ENCODE measurements around the gene GNPNAT1.
"Not testable (repeated sequence)": the region's sequence is repeated elsewhere in the genome, so short reads cannot be mapped to it uniquely, and the experiment has no call there.

The GNPNAT1 gene

DNA sequence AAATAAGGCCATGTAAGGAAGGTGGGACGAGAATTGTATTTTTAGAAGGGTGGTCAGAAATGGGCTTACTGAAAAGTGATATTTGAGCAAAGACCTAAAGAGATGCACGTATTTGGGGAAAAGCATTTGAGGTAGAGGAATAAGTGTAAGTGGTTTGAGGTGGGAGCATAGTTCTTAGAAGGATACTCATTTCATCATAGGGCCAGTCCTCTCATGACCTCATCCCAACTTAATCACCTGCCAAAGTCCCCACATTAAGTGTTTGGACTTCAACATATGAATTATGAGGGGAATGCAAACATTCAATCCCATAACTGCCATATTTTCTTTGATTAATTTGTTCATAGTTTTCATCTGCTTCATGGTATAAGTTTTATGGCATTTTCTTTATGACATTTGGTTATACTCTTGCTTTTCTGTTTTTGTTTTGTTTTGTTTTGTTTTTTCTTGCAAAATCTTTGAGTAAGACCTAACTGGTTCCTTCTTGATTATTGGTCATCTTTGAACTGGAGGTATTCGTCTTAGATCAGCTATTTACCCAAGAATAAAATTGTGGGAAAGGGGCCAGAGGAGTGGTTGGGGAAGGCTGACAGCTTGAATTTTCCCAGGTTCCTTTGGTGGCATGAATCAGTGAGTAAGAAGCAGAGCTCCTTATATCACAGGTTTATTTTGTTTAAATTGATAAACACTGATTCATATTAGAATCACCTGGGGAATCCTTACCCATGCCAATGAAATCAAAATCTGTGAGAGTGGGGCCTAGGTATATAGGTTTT lies 24.2 kb downstream of the GNPNAT1 start:
- Mint-ChIP-seq H3K27ac (no peak overlapping the region), H3K4me3 (no peak overlapping the region), H3K4me1 (peaks cover 16% of the 10 kb centered on the region), H3K36me3 (peaks cover 93% of the 10 kb centered on the region), H3K9me3 (no peaks in the 10 kb centered on the region)
- no peak for ATAC-seq
- DNase-seq (ENCODE audit: low spot score in 2 of 2): no peak

GRCh38 chr14:52762923-52763322 lies 28.5 kb downstream of the GNPNAT1 start:
- ATAC-seq: not testable (repeated sequence)
- H3K27ac Mint-ChIP-seq: peak overlapping the region; percentile 50

DNA sequence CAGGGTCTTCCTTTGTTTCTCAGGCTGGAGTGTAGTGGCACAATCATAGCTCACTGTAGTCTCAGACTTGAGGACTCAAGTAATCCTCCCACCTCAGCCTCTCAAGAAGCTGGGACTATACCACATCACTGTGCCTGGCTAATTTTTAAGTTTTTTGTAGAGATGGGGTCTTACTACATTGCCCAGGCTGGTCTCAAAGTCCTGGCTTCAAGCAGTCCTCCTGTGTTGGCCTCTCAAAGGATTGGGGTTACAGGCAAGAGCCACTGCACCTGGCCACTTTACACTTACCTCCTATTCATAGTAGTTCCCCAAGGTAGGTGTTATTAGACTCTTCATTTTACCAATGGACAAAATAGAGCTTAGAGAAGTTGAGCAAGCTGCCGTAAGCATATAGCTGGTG lies 32.3 kb downstream of the GNPNAT1 start:
- Mint-ChIP-seq H3K36me3 (peaks cover 78% of the 10 kb centered on the region), H3K9me3 (no peaks in the 10 kb centered on the region), H3K4me1 (peaks cover 7% of the 10 kb centered on the region), H3K4me3 (no peak overlapping the region), H3K27ac (peak overlapping the region; percentile 52)
- ATAC-seq (no peak), DNase-seq (ENCODE audit: low spot score in 2 of 2) (no peak)

More at GRCh38 chr14:52762923-52763322, 28.5 kb downstream of the GNPNAT1 start:
- not testable (repeated sequence) for H3K4me1 Mint-ChIP-seq; DNase-seq (ENCODE audit: low spot score in 2 of 2); H3K9me3 Mint-ChIP-seq
- H3K36me3 Mint-ChIP-seq: peaks cover 86% of the 10 kb centered on the region
- H3K4me3 Mint-ChIP-seq: peak overlapping the region; percentile 2

DNA sequence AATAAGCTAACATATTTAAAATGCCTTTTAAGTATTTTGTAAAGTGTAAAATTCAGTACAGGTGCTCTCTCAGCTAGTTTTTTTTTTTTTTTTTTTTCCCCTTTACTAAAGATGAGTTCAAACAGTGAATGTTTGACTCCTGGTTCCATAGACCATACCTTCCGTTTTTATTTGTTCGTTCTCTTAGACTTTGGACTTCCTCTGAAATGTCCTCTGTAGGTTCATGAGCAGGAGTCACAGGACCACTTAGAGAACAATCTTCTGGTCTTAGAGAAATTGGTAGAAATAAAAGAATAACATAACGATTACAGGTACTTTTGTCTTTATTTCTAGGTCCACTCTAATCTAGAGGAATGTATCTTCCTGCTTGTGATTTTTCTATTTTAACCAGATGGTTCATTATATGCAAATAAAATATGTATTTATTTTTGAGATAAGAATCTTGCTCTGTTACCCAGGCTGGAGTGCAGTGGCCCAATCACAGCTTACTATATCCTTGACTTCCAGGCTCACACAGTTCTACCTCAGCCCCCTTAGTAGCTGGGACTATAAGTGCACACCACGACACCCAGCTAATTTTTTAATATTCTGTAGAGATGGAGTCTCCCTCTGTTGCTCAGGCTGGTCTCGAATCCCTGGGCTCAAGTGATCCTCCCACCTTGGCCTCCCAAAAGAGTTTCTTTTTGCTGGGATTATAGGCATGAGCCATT lies 35.6 kb downstream of the GNPNAT1 start:
- no peaks in the 10 kb centered on the region for H3K9me3 Mint-ChIP-seq

DNA sequence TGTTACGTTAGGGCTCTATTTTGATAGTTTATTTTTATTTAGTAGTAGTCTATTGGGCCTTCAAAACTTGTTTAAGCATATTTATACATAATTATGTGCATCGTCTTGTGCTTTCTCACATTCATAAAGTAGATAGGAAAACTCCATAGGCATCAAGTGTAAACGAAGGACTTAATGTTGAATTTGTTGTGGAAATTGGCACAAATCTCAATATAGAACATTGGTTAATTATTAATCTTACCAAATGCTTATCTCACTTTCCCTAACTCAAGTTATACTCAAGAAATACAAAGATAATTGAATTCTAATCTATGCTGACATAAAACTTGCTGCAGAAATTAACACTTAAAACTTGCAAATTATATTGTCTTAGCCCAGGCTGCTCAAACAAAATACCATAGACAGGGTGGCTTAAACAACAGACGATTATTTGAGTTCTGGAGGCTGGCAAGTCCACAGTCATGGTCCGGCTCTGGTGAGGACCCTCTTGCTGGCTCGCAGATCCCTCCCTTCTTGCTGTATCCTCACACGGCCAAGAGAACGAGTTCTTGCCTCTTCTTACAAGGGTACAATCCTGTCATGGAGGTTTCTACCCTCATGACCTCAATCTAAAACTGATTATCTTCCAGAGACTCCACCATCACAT lies 42.6 kb downstream of the GNPNAT1 start:
- Mint-ChIP-seq H3K4me3 (no peak overlapping the region), H3K9me3 (no peaks in the 10 kb centered on the region), H3K4me1 (peaks cover 7% of the 10 kb centered on the region), H3K36me3 (peaks cover 82% of the 10 kb centered on the region), H3K27ac (no peak overlapping the region)
- ATAC-seq (no peak), DNase-seq (ENCODE audit: low spot score in 2 of 2) (no peak)

More for the DNA sequence above, 35.6 kb downstream of the GNPNAT1 start:
- DNase-seq (ENCODE audit: low spot score in 2 of 2): no peak
- no peak overlapping the region for H3K27ac Mint-ChIP-seq
- H3K4me1 Mint-ChIP-seq: no peaks in the 10 kb centered on the region
- peaks cover 77% of the 10 kb centered on the region for H3K36me3 Mint-ChIP-seq
- H3K4me3 Mint-ChIP-seq: no peak overlapping the region
- ATAC-seq: no peak

DNA sequence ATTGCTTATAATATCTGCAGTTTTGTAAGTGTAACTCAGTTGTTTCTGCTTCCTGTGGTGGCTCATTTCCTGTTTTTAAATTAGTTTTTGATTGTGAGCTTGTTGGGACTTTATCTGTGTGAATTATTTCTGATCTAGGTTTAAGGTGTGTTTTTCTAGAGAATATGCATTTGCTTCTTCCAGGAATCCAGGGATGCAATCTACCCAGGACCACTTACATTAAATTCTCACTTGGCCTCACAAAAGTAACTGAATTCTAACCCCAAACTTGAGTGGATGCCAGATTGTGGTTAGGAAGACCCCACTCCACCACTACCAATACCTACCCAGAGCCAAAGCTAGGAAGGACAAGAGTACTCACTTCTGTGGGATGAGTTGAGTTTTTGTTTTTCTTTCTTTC lies 49.5 kb downstream of the GNPNAT1 start:
- Mint-ChIP-seq H3K36me3 (peaks cover 24% of the 10 kb centered on the region), H3K9me3 (no peaks in the 10 kb centered on the region), H3K27ac (peak overlapping the region; percentile 95), H3K4me1 (peaks cover 39% of the 10 kb centered on the region), H3K4me3 (peak overlapping the region; percentile 65)
- ATAC-seq: peak; percentile 13
- DNase-seq (ENCODE audit: low spot score in 2 of 2): peak in 1 of 2 donors; percentile 47

DNA sequence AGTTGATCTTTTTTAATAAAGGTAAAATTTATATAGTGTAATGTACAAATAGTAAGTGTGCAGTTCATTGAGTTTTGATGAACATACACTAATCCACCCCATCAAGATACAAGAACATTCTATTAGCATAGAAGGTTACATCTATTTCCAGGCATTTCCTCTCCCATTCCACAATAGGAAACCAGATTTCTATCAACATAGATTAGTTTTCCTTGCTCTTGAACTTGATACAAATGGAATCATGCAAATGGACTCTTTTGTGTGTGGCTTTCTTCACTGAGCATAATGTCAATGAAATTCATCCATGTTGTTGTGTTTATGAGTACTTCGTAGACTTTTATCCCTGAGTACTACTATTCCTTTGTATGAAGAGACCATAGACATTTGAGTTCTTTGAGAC lies 50.7 kb downstream of the GNPNAT1 start:
- ATAC-seq: no peak

GRCh38 chr14:52738409-52738808 lies 53.0 kb downstream of the GNPNAT1 start:
- H3K9me3 Mint-ChIP-seq: no peaks in the 10 kb centered on the region

More for the DNA sequence above, 50.7 kb downstream of the GNPNAT1 start:
- H3K4me1 Mint-ChIP-seq: peaks cover 49% of the 10 kb centered on the region
- no peaks in the 10 kb centered on the region for H3K9me3 Mint-ChIP-seq
- no peak overlapping the region for H3K27ac Mint-ChIP-seq
- no peak overlapping the region for H3K4me3 Mint-ChIP-seq
- H3K36me3 Mint-ChIP-seq: peaks cover 16% of the 10 kb centered on the region
- DNase-seq (ENCODE audit: low spot score in 2 of 2): no peak

GRCh38 chr14:52735921-52736489 lies 55.4 kb downstream of the GNPNAT1 start:
- peaks cover 53% of the 10 kb centered on the region for H3K4me1 Mint-ChIP-seq
- H3K4me3 Mint-ChIP-seq: no peak overlapping the region
- H3K36me3 Mint-ChIP-seq: peaks cover 34% of the 10 kb centered on the region
- no peaks in the 10 kb centered on the region for H3K9me3 Mint-ChIP-seq
- peak overlapping the region; percentile 41 for H3K27ac Mint-ChIP-seq
- DNase-seq (ENCODE audit: low spot score in 2 of 2): no peak
- no peak for ATAC-seq

More at GRCh38 chr14:52738409-52738808, 53.0 kb downstream of the GNPNAT1 start:
- peaks cover 60% of the 10 kb centered on the region for H3K4me1 Mint-ChIP-seq
- no peak for ATAC-seq
- H3K27ac Mint-ChIP-seq: no peak overlapping the region
- H3K36me3 Mint-ChIP-seq: peaks cover 19% of the 10 kb centered on the region
- no peak for DNase-seq (ENCODE audit: low spot score in 2 of 2)
- no peak overlapping the region for H3K4me3 Mint-ChIP-seq

DNA sequence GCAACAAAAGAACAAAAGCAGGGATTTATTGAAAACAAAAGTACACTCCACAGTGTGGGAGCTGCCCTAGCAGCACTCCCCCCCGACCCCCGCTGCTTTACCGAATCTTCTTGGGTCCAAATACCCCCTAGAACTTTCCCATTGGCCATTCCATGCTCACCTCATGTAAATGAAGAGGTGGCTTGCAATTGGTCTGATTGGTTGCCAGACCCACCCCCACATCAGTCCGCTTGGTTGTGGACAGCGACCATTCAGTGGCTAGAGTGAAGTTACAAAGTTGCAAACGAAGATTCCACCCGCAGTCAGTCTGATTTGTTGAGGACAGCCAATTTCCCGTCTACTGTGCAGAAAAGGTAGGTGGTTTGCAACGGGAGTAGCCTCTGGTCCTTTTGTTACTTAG lies 57.6 kb downstream of the GNPNAT1 start:
- H3K4me1 Mint-ChIP-seq: peaks cover 53% of the 10 kb centered on the region
- H3K27ac Mint-ChIP-seq: peak overlapping the region; percentile 3
- DNase-seq (ENCODE audit: low spot score in 2 of 2): no peak
- H3K4me3 Mint-ChIP-seq: no peak overlapping the region
- ATAC-seq: no peak
- no peaks in the 10 kb centered on the region for H3K9me3 Mint-ChIP-seq
- peaks cover 34% of the 10 kb centered on the region for H3K36me3 Mint-ChIP-seq

GRCh38 chr14:52730709-52731111 lies 60.7 kb downstream of the GNPNAT1 start:
- peaks cover 30% of the 10 kb centered on the region for H3K4me1 Mint-ChIP-seq
- peak overlapping the region; percentile 91 for H3K4me3 Mint-ChIP-seq
- no peak for DNase-seq (ENCODE audit: low spot score in 2 of 2)
- peaks cover 54% of the 10 kb centered on the region for H3K36me3 Mint-ChIP-seq
- H3K27ac Mint-ChIP-seq: peak overlapping the region; percentile 93
- no peaks in the 10 kb centered on the region for H3K9me3 Mint-ChIP-seq
- ATAC-seq: no peak

GRCh38 chr14:52729925-52730708 lies 61.3 kb downstream of the GNPNAT1 start, which contains the start of gene STYX:
Gene STYX (plus strand): TSS chr14:52730166. CDS start chr14:52730475, 309 bp downstream.
- ATAC-seq (peak; percentile 97), DNase-seq (ENCODE audit: low spot score in 2 of 2) (peak; percentile 91 to 97)
- Mint-ChIP-seq H3K9me3 (no peaks in the 10 kb centered on the region), H3K4me1 (peaks cover 24% of the 10 kb centered on the region), H3K36me3 (peaks cover 59% of the 10 kb centered on the region), H3K27ac (peak within 1 kb of the TSS; percentile 93), H3K4me3 (peak within 1 kb of the TSS; percentile 91)

DNA sequence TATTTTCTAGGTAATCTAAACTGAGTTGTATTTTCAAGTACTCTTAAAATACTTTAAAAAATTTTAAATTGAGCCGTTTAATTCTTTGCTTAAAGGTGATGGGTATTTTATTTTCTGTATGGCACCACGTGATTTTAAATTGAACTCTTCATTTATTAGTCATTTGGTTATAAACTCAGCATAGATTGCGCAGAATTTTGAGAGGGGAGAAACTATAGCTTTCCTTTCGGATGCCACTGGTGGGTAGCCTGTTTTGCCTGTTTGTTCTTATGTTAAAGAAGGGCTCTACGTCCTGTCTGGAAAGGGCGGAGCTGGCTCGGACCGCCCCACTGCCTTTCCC lies 61.9 kb downstream of the GNPNAT1 start:
- peak overlapping the region; percentile 93 for H3K27ac Mint-ChIP-seq
- ATAC-seq (no peak), DNase-seq (ENCODE audit: low spot score in 2 of 2) (no peak)
- no peaks in the 10 kb centered on the region for H3K9me3 Mint-ChIP-seq
- H3K36me3 Mint-ChIP-seq: peaks cover 65% of the 10 kb centered on the region
- peak overlapping the region; percentile 91 for H3K4me3 Mint-ChIP-seq
- H3K4me1 Mint-ChIP-seq: peaks cover 23% of the 10 kb centered on the region

DNA sequence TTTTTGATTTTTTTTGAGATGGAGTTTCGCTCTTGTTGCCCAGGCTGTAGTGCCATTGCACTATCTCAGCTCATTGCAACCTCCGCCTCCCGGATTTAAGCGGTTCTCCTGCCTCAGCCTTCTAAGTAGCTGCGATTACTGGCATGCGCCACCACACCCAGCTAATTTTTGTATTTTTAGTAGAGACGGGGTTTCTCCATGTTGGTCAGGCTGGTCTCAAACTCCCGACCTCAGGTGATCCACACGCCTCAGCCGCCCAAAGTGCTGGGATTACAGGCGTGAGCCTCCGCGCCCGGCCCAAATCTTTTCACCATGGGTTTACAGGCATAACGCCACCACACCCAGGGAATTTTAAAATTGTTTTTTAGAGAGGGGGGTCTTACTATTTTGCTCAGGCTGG lies 62.4 kb downstream of the GNPNAT1 start:
- H3K27ac Mint-ChIP-seq; H3K9me3 Mint-ChIP-seq; ATAC-seq; DNase-seq (ENCODE audit: low spot score in 2 of 2): not testable (repeated sequence)
- peaks cover 19% of the 10 kb centered on the region for H3K4me1 Mint-ChIP-seq
- H3K4me3 Mint-ChIP-seq: peak overlapping the region; percentile 91
- H3K36me3 Mint-ChIP-seq: peaks cover 65% of the 10 kb centered on the region
